GM18498 (cell line): ENCODE data around the gene GGTLC3.
"Not testable (repeated sequence)": the region's sequence is repeated elsewhere in the genome, so short reads cannot be mapped to it uniquely, and the experiment has no call there.

Experiments used
- ATAC-seq: cut with Tn5 transposase; IDR thresholded peaks from one replicate; pipeline ENCODE4 v1.9.1; 2021; ENCODE audit warnings: mild to moderate bottlenecking, moderate library complexity; ENCODE audit not compliant: unreplicated experiment

Gene GGTLC3

GRCh38 chr22:18522762-18523161 is 4.8 kb upstream of the GGTLC3 start:
- ATAC-seq, result not testable (repeated sequence)

- ATAC-seq, result not testable (repeated sequence)
Observed at GRCh38 chr22:18513454-18513853, 4.5 kb downstream of the GGTLC3 start.

GRCh38 chr22:18512378-18512777 is 5.6 kb downstream of the GGTLC3 start:
- not testable (repeated sequence) for ATAC-seq

- ATAC-seq, result not testable (repeated sequence)
Observed at GRCh38 chr22:18511327-18511726, 6.6 kb downstream of the GGTLC3 start.

- ATAC-seq, result not testable (repeated sequence)
Observed at GRCh38 chr22:18496227-18496626, 21.7 kb downstream of the GGTLC3 start.
